Ishikawa (cell line): ENCODE results near the gene CRYGN.

Source experiments
- CEBPB ChIP-seq: IDR thresholded peaks from 2 replicates; pipeline ENCODE4 v1.6.1; 2012
- CREB1 ChIP-seq: IDR thresholded peaks from 2 replicates; pipeline ENCODE4 v1.6.1; 2012; ENCODE audit warnings: low read depth
- EGR1 ChIP-seq: IDR thresholded peaks from 2 replicates; pipeline ENCODE4 v1.6.1; 2012
- EP300 ChIP-seq: IDR thresholded peaks from 2 replicates; pipeline ENCODE4 v1.6.1; 2012; ENCODE audit warnings: borderline replicate concordance
- FOXM1 ChIP-seq: IDR thresholded peaks from 2 replicates; pipeline ENCODE4 v1.6.1; 2012; ENCODE audit warnings: low read depth, borderline replicate concordance
- MAX ChIP-seq: IDR thresholded peaks from 2 replicates; pipeline ENCODE4 v1.6.1; 2012
- NFIC ChIP-seq: IDR thresholded peaks from 2 replicates; pipeline ENCODE4 v1.6.1; 2012
- RAD21 ChIP-seq: IDR thresholded peaks from 2 replicates; pipeline ENCODE4 v1.6.1; 2012; ENCODE audit warnings: low read depth
- REST ChIP-seq: IDR thresholded peaks from 2 replicates; pipeline ENCODE4 v1.6.1; 2012; ENCODE audit warnings: low read depth, mild to moderate bottlenecking
- TAF1 ChIP-seq: IDR thresholded peaks from 2 replicates; pipeline ENCODE4 v1.6.1; 2012; ENCODE audit warnings: low read depth, mild to moderate bottlenecking
- TCF12 ChIP-seq: IDR thresholded peaks from 2 replicates; pipeline ENCODE4 v1.6.1; 2012; ENCODE audit warnings: low read depth
- TEAD4 ChIP-seq: IDR thresholded peaks from 2 replicates; pipeline ENCODE4 v1.6.1; 2012
- YY1 ChIP-seq: IDR thresholded peaks from 2 replicates; pipeline ENCODE4 v1.6.1; 2012; ENCODE audit warnings: low read depth
- ZBTB7A ChIP-seq: IDR thresholded peaks from 2 replicates; pipeline ENCODE4 v1.6.1; 2012; ENCODE audit warnings: low read depth
- TF ChIP-seq, protein P1 (sequence below): IDR thresholded peaks from 2 replicates; pipeline ENCODE4 v1.6.1; 2012

The CRYGN gene

GRCh38 chr7:151383638-151384351 lies 56.1 kb downstream of the CRYGN start:
- no peak for TF ChIP-seq TEAD4
- TF ChIP-seq EGR1: no peak
- no peak for TF ChIP-seq EP300
- TF ChIP-seq REST: no peak
- no peak for TF ChIP-seq ZBTB7A
- no peak for TF ChIP-seq CEBPB
- TF ChIP-seq FOXM1: no peak
- TF ChIP-seq NFIC: no peak
- TF ChIP-seq MAX: no peak
- no peak for TF ChIP-seq CREB1
- TF ChIP-seq, protein P1, sequence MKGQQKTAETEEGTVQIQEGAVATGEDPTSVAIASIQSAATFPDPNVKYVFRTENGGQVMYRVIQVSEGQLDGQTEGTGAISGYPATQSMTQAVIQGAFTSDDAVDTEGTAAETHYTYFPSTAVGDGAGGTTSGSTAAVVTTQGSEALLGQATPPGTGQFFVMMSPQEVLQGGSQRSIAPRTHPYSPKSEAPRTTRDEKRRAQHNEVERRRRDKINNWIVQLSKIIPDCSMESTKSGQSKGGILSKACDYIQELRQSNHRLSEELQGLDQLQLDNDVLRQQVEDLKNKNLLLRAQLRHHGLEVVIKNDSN: no peak
- no peak for TF ChIP-seq TAF1
- no peak for TF ChIP-seq TCF12
- TF ChIP-seq RAD21: no peak

GRCh38 chr7:151382079-151382885 lies 57.7 kb downstream of the CRYGN start:
- TF ChIP-seq TCF12: no peak
- TF ChIP-seq ZBTB7A: no peak
- no peak for TF ChIP-seq REST
- TF ChIP-seq, protein P1: no peak
- no peak for TF ChIP-seq CREB1
- TF ChIP-seq CEBPB: no peak
- TF ChIP-seq TAF1: no peak
- TF ChIP-seq EGR1: no peak
- TF ChIP-seq TEAD4: no peak
- no peak for TF ChIP-seq EP300
- no peak for TF ChIP-seq NFIC

DNA sequence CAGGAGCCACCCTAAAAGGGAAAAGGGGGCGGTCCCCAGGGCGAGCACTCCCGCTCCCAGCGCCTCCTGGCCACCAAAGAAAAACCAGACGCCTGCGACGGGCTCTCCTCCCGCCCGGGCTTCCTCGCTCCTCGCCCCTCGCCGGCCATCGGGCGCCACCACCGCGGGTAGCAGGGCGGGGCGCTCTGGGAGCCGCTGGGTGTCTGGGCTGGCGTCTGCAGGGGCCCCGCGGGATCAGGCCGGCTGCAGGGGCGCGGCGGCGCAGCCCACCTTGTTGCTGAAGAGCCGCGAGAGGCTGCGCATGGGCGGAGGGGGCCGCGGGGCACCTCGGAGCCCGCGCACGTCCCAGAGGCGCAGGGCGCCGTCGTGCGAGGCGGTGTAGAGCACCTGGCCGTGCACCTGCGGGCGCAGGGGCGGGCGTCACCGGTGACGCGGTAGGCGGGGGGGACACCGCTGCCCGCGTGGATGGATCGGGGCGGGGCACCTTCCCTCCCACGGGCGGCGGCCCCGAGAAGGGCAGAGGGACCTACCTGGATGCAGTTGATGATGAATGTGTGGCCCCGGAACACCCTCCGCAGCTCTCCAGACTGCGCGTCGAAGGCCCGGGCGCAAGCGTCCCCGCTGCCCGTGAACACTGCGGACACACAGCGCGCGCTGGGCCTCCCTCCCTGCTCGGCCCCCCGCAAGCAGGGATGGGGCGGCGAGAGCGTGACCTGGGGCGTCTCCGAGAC lies 58.4 kb downstream of the CRYGN start:
- TF ChIP-seq ZBTB7A: no peak
- TF ChIP-seq FOXM1: no peak
- no peak for TF ChIP-seq EP300
- no peak for TF ChIP-seq NFIC
- no peak for TF ChIP-seq CEBPB
- TF ChIP-seq EGR1: no peak
- no peak for TF ChIP-seq MAX
- no peak for TF ChIP-seq TEAD4
- TF ChIP-seq RAD21: no peak
- no peak for TF ChIP-seq REST
- TF ChIP-seq, protein P1: no peak
- no peak for TF ChIP-seq TAF1
- no peak for TF ChIP-seq YY1
- no peak for TF ChIP-seq CREB1
- no peak for TF ChIP-seq TCF12
